Upper lobe of left lung (tissue), 6 donors: Measurements from ENCODE around the gene UBE3A. TPM values are rescaled to one million over a fixed set of nuclear protein-coding genes. Genes with fewer than 3 reads are reported as not detected.

ENCODE experiments used
- ATAC-seq, 2 donors: fragments of 200-7000 bp; cut with Tn5 transposase; one replicate each; pipeline ENCODE4 v1.9.1; 2022; ENCODE audit warnings: mild to moderate bottlenecking in 2 of 2, moderate library complexity in 2 of 2; ENCODE audit not compliant: low FRiP score in 2 of 2
- DNase-seq, 2 donors: peaks; one replicate each; pipeline ENCODE4 v3.0.0-alpha.2; 2019 to 2020
- H3K27ac ChIP-seq, 4 donors: fragments of 200-600 bp; sonication (generic); one replicate each; pipeline ENCODE4 v1.5.1; 2016 to 2019
- H3K27me3 ChIP-seq, 4 donors: fragments of 200-600 bp; sonication (generic); one replicate each; pipeline ENCODE4 v1.5.1; 2017 to 2019
- H3K36me3 ChIP-seq, 4 donors: fragments of 200-600 bp; sonication (generic); one replicate each; pipeline ENCODE4 v1.5.1; 2016 to 2019
- H3K4me1 ChIP-seq, 4 donors: fragments of 200-600 bp; sonication (generic); one replicate each; pipeline ENCODE4 v1.5.1; 2018 to 2019
- H3K4me3 ChIP-seq, 4 donors: fragments of 200-600 bp; sonication (generic); one replicate each; pipeline ENCODE4 v1.5.1; 2017 to 2019; ENCODE audit warnings: mild to moderate bottlenecking in 2 of 4, moderate library complexity in 1 of 4
- H3K9me3 ChIP-seq, 4 donors: fragments of 200-600 bp; sonication (generic); one replicate each; pipeline ENCODE4 v1.5.1; 2018 to 2019
- CTCF ChIP-seq, 6 experiments: fragments of 450-650 bp in 4 of 6; fragments of 200-600 bp in 2 of 6; sonication (generic) in 2 of 6; IDR thresholded peaks; one replicate each; pipeline ENCODE4 v1.5.1; 2016 to 2019; ENCODE audit warnings: antibody characterized with exemption in 6 of 6
- EP300 ChIP-seq, 4 donors: sonication (generic); formaldehyde crosslinking; IDR thresholded peaks; one replicate each; pipeline ENCODE4 v1.5.1; 2017; ENCODE audit warnings: antibody characterized with exemption in 4 of 4, control low read depth in 2 of 4
- POLR2A ChIP-seq, 4 donors: fragments of 450-650 bp; IDR thresholded peaks; one replicate each; pipeline ENCODE4 v1.5.1; 2016 to 2017; ENCODE audit warnings: antibody characterized with exemption in 4 of 4, mild to moderate bottlenecking in 2 of 4
- POLR2AphosphoS5 ChIP-seq, 2 donors: sonication (generic); formaldehyde crosslinking; IDR thresholded peaks; one replicate each; pipeline ENCODE4 v1.5.1; 2017; ENCODE audit warnings: antibody characterized with exemption in 2 of 2
- WGBS, 2 donors: methylation state at CpG; one replicate each; pipeline ENCODE4 v1.1.5; 2017 to 2018; 5-methylcytosine and 5-hydroxymethylcytosine counted together
- total RNA-seq, 6 donors: library from RNA; depleted of rRNA in 4 of 6; stranded (reverse); fragments of >200 nt in 4 of 6; gene quantifications; one replicate each; pipeline versions ENCODE4 v1.1.0 to v1.2.1, GENCODE V29; 2016 to 2021
- donor health status: DM: no; HTN: no; CAD: no; lungs with moderate emphysema.
- donor health status: DM: no; HTN: yes; CAD: no; lungs with severe emphysema.

The UBE3A gene
- total RNA-seq, 6 donors from 2014 or later, result 32.3 to 136 (median 87.8) TPM

- no peaks in the 10 kb centered on the region for H3K4me1 ChIP-seq
- no peaks in the 10 kb centered on the region for H3K27me3 ChIP-seq
- TF ChIP-seq POLR2A (IDR thresholded peaks at IDR 0.05) (no peak), EP300 (IDR thresholded peaks at IDR 0.05) (no peak), POLR2AphosphoS5 (IDR thresholded peaks at IDR 0.05) (no peak), CTCF (IDR thresholded peaks at IDR 0.05) (no peak)
- no peaks in the 10 kb centered on the region for H3K36me3 ChIP-seq
- no peak for ATAC-seq
- no peak overlapping the region for H3K4me3 ChIP-seq
- no peak for DNase-seq
- 93 to 95% methylated on average over 3 of the region's 3 CpGs for WGBS, 2 donors
- H3K9me3 ChIP-seq, result no peaks in the 10 kb centered on the region
- no peak overlapping the region for H3K27ac ChIP-seq
These were observed 39.5 kb upstream of the UBE3A start for GRCh38 chr15:25478313-25478712.

GRCh38 chr15:25477816-25478215 lies 39.0 kb upstream of the UBE3A start:
- Histone ChIP-seq H3K36me3 (no peaks in the 10 kb centered on the region), H3K27ac (no peak overlapping the region), H3K4me1 (no peaks in the 10 kb centered on the region), H3K4me3 (no peak overlapping the region), H3K9me3 (no peaks in the 10 kb centered on the region), H3K27me3 (no peaks in the 10 kb centered on the region)
- WGBS, 2 donors, result 90 to 92% methylated on average over 5 of the region's 5 CpGs
- ATAC-seq, result no peak
- TF ChIP-seq POLR2A (IDR thresholded peaks at IDR 0.05) (no peak), CTCF (IDR thresholded peaks at IDR 0.05) (no peak), POLR2AphosphoS5 (IDR thresholded peaks at IDR 0.05) (no peak), EP300 (IDR thresholded peaks at IDR 0.05) (no peak)
- DNase-seq, result no peak

DNA sequence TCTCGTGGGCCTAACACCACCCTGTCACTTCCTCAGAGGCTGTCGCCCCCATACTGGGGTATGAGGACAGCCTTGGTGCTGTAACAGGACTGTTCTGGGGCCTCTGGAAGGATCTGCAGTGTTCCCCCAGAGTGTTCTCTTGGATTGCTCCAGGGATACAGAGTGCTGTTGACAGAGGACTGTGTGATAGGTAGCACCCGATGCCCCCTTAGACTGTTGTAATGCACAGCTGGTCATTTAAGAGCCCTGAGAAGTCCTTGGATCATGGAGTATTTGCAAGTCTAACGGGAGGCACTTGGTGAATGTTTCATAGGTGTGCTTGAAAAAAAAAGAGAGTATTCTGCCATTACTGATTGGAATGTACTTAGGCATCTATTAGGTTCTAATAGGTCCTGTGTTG lies 35.4 kb upstream of the UBE3A start:
- TF ChIP-seq CTCF (IDR thresholded peaks at IDR 0.05) (no peak), EP300 (IDR thresholded peaks at IDR 0.05) (no peak), POLR2A (IDR thresholded peaks at IDR 0.05) (no peak), POLR2AphosphoS5 (IDR thresholded peaks at IDR 0.05) (no peak)
- ATAC-seq (no peak), DNase-seq (no peak)
- Histone ChIP-seq H3K27me3 (no peaks in the 10 kb centered on the region), H3K4me3 (no peak overlapping the region), H3K27ac (no peak overlapping the region), H3K36me3 (no peaks in the 10 kb centered on the region), H3K4me1 (no peaks in the 10 kb centered on the region), H3K9me3 (no peaks in the 10 kb centered on the region)
- WGBS, 2 donors, result 77 to 80% methylated on average over 4 of the region's 4 CpGs

GRCh38 chr15:25470230-25470629 lies 31.4 kb upstream of the UBE3A start:
- Histone ChIP-seq H3K4me3 (no peak overlapping the region), H3K27ac (no peak overlapping the region), H3K4me1 (peaks cover 0 to 9% (median 4%) of the 10 kb centered on the region in 4 donors), H3K9me3 (no peaks in the 10 kb centered on the region), H3K27me3 (no peaks in the 10 kb centered on the region), H3K36me3 (no peaks in the 10 kb centered on the region)
- no peak for ATAC-seq
- 71 to 93% methylated on average over 1 of the region's 1 CpG for WGBS, 2 donors
- no peak for TF ChIP-seq POLR2AphosphoS5 (IDR thresholded peaks at IDR 0.05)
- TF ChIP-seq EP300 (IDR thresholded peaks at IDR 0.05), result no peak
- no peak for TF ChIP-seq POLR2A (IDR thresholded peaks at IDR 0.05)
- TF ChIP-seq CTCF (IDR thresholded peaks at IDR 0.05), result no peak
- DNase-seq, result no peak

DNA sequence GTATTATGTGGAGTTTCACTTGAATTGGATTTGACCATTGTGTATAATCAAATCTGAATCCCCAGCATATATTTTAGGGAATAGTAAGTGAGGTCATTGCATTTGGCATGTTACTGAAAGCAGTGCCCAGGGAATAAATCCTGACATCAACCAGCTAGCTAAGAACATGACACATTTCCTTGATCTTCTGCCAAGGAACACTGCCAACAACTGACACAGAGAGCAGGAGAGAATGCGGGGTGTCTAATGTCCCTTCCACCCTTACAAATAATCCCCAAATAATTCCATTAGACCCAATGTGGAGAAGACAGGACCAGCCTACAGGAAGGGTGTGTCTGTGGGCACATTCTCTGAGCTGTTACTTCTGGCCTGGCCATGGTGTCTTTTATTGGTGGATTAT lies 30.6 kb upstream of the UBE3A start:
- 21 to 63% methylated on average over 1 of the region's 1 CpG for WGBS, 2 donors

More for the DNA sequence above, 30.6 kb upstream of the UBE3A start:
- DNase-seq (no peak), ATAC-seq (peak in 1 of 2 donors; percentile 24)
- Histone ChIP-seq H3K27me3 (no peaks in the 10 kb centered on the region), H3K9me3 (no peaks in the 10 kb centered on the region), H3K27ac (no peak overlapping the region), H3K36me3 (no peaks in the 10 kb centered on the region), H3K4me3 (no peak overlapping the region), H3K4me1 (peaks cover 0 to 9% (median 4%) of the 10 kb centered on the region in 4 donors)
- TF ChIP-seq POLR2AphosphoS5 (IDR thresholded peaks at IDR 0.05), result no peak
- TF ChIP-seq EP300 (IDR thresholded peaks at IDR 0.05), result no peak
- no peak for TF ChIP-seq CTCF (IDR thresholded peaks at IDR 0.05)
- no peak for TF ChIP-seq POLR2A (IDR thresholded peaks at IDR 0.05)
